HepG2 (cell line): ENCODE measurements around the gene ANAPC16. TPM values are rescaled to one million over a fixed set of nuclear protein-coding genes. Genes with fewer than 3 reads are reported as not detected.

Experiments
- ATAC-seq: fragments of 200-7000 bp; cut with Tn5 transposase; 3 replicates; pipeline ENCODE4 v1.9.1; 2020; ENCODE audit warnings: mild to moderate bottlenecking, moderate library complexity
- BruUV-seq: library from RNA; stranded (reverse); fragments of 400-500 nt; replicated peaks from 2 replicates; lab custom pipeline; 2021; lab: Mats Ljungman, UMichigan
- CTCF ChIA-PET: fragments of 300-600 bp; formaldehyde crosslinking; extraction: SDS; loops from one replicate; lab custom pipeline; 2021; ENCODE audit warnings: low total read pairs, inconsistent platforms, low intra/inter-chr PET ratio; lab: Yijun Ruan, JAX
- POLR2A ChIA-PET: fragments of 350-600 bp; sonication (Branson Sonifier 250); formaldehyde crosslinking; loops from one replicate; lab custom pipeline; 2020; ENCODE audit warnings: antibody characterized with exemption, inconsistent platforms; lab: Yijun Ruan, JAX
- DNase-seq: peaks from one replicate; pipeline ENCODE4 v3.0.0-alpha.2; 2015; ENCODE audit warnings: low spot score
- FAIRE-seq: peaks from 3 replicates; lab custom pipeline; 2011; peaks lifted over from hg19 to GRCh38; lab: Jason Lieb, UNC
- H2AFZ ChIP-seq: one replicate; pipeline ENCODE4 v1.6.1; 2011; ENCODE audit warnings: low read length, inconsistent platforms
- H3K27ac ChIP-seq: fragments of 300-600 bp; 3 replicates; pipeline ENCODE4 v1.8.0; 2011; ENCODE audit warnings: mixed run types, mild to moderate bottlenecking, mixed read lengths, low read length, inconsistent platforms; ENCODE audit not compliant: insufficient read depth; ENCODE audit errors: extremely low read length
- H3K27me3 ChIP-seq, 2 experiments: fragments of 200-600 bp in 1 of 2; 2 replicates in 1 of 2; 3 replicates in 1 of 2; pipeline versions ENCODE4 v1.6.0 to v1.8.0; 2011; ENCODE audit warnings: low read length in 2 of 2, mild to moderate bottlenecking in 2 of 2, moderate library complexity in 2 of 2, inconsistent platforms in 1 of 2; ENCODE audit not compliant: insufficient read depth in 2 of 2, control insufficient read depth in 1 of 2
- H3K36me3 ChIP-seq, 2 experiments: fragments of 200-600 bp in 1 of 2; replicated peaks in 1 of 2; 2 replicates in 1 of 2; 3 replicates in 1 of 2; pipeline versions ENCODE4 v1.5.1 to v1.8.0; 2011; ENCODE audit warnings: low read length in 2 of 2, inconsistent platforms in 1 of 2; ENCODE audit not compliant: insufficient read depth in 2 of 2, control insufficient read depth in 1 of 2
- H3K4me1 ChIP-seq: 2 replicates; pipeline ENCODE4 v1.5.1; 2012; ENCODE audit warnings: low read length, inconsistent platforms; ENCODE audit not compliant: insufficient read depth
- H3K4me2 ChIP-seq: 2 replicates; pipeline ENCODE4 v1.6.0; 2011; ENCODE audit warnings: low read depth, low read length, inconsistent platforms
- H3K4me3 ChIP-seq, 3 experiments: fragments of 200-600 bp in 1 of 3; sonication (generic), shearing (Covaris generic) in 1 of 3; replicated peaks in 1 of 3; 2 replicates each; pipeline ENCODE4 v1.5.1; 2011 to 2016; ENCODE audit warnings: low read length in 3 of 3, inconsistent platforms in 2 of 3, low read depth in 2 of 3, mild to moderate bottlenecking in 2 of 3, control low read depth in 1 of 3, mixed read lengths in 1 of 3; ENCODE audit not compliant: insufficient read depth in 1 of 3
- H3K79me2 ChIP-seq: one replicate; pipeline ENCODE4 v1.6.1; 2011; ENCODE audit warnings: low read length, inconsistent platforms; ENCODE audit not compliant: insufficient read depth
- H3K9ac ChIP-seq: 2 replicates; pipeline ENCODE4 v1.6.0; 2011; ENCODE audit warnings: mild to moderate bottlenecking, low read depth, low read length, inconsistent platforms; ENCODE audit not compliant: insufficient read depth
- H3K9me3 ChIP-seq: 2 replicates; pipeline ENCODE4 v1.5.1; 2012; ENCODE audit warnings: mild to moderate bottlenecking, low read length
- H4K20me1 ChIP-seq: 2 replicates; pipeline ENCODE4 v1.6.0; 2011; ENCODE audit warnings: inconsistent platforms, mild to moderate bottlenecking, low read length, moderate library complexity; ENCODE audit not compliant: insufficient read depth
- BATF2 ChIP-seq: sonication (generic); formaldehyde crosslinking; IDR thresholded peaks from 2 replicates; pipeline ENCODE4 v1.8.0; 2022; ENCODE audit warnings: mild to moderate bottlenecking, missing genetic modification reagents, moderate library complexity
- HMGXB3 ChIP-seq: sonication (generic); formaldehyde crosslinking; IDR thresholded peaks from 2 replicates; pipeline ENCODE4 v1.4.0; 2020; ENCODE audit warnings: missing genetic modification reagents, borderline replicate concordance
- HOXA3 ChIP-seq: sonication (generic); formaldehyde crosslinking; IDR thresholded peaks from 2 replicates; pipeline ENCODE4 v1.5.0; 2020; ENCODE audit warnings: missing genetic modification reagents
- KDM3A ChIP-seq: IDR thresholded peaks from 2 replicates; pipeline ENCODE4 v1.6.1; 2018; ENCODE audit warnings: low read depth, missing compliant biosample characterization
- MEIS2 ChIP-seq: sonication (generic); formaldehyde crosslinking; IDR thresholded peaks from 2 replicates; pipeline ENCODE4 v1.9.0; 2021; ENCODE audit warnings: mild to moderate bottlenecking, missing genetic modification reagents
- NR2F6 ChIP-seq, 2 experiments: IDR thresholded peaks; 2 replicates each; pipeline ENCODE4 v1.6.1; 2016; ENCODE audit warnings: antibody characterized with exemption in 1 of 2, mild to moderate bottlenecking in 1 of 2
- PRDM15 ChIP-seq: sonication (generic); formaldehyde crosslinking; IDR thresholded peaks from 2 replicates; pipeline ENCODE4 v1.4.0; 2020; ENCODE audit warnings: missing genetic modification reagents
- TCF7L2 ChIP-seq: IDR thresholded peaks from 2 replicates; pipeline ENCODE4 v1.6.1; 2011; ENCODE audit warnings: mild to moderate bottlenecking, low read depth, low read length, moderate library complexity
- ZNF275 ChIP-seq: sonication (generic); formaldehyde crosslinking; IDR thresholded peaks from 2 replicates; pipeline ENCODE4 v1.8.0; 2022; ENCODE audit warnings: missing genetic modification reagents, mild to moderate bottlenecking, inconsistent platforms, borderline replicate concordance
- ZNF557 ChIP-seq: sonication (generic); formaldehyde crosslinking; IDR thresholded peaks from 2 replicates; pipeline ENCODE4 v1.4.0; 2020; ENCODE audit warnings: missing genetic modification reagents
- ZNF841 ChIP-seq: sonication (generic); formaldehyde crosslinking; IDR thresholded peaks from 2 replicates; pipeline ENCODE4 v1.8.1; 2023; ENCODE audit warnings: missing genetic modification reagents, borderline replicate concordance
- WGBS: methylation state at CpG from one replicate; pipeline ENCODE4 v1.1.6; 2017; ENCODE audit warnings: low lambda C conversion rate; 5-methylcytosine and 5-hydroxymethylcytosine counted together
- in situ Hi-C: cut with HindIII; loops from 2 replicates; pipeline ENCODE4 v1.10.0; 2017; ENCODE audit warnings: low pct_unique_long_range_greater_than_20kb; ENCODE audit not compliant: extremely low pct_ligation_motif_present
- intact Hi-C: fragments of 100-400 bp; cut with micrococcal nuclease; formaldehyde crosslinking; loops from one replicate; pipeline ENCODE4 v1.10.0; 2022; ENCODE audit not compliant: unreplicated experiment
- polyA plus RNA-seq, 8 experiments: library from polyadenylated mRNA; depleted of rRNA in 3 of 8; stranded (reverse) in 7 of 8; unstranded in 1 of 8; fragments of >200 nt; fragmentation: Illumina TruSeq in 4 of 8; extraction: Trizol in 4 of 8; gene quantifications; 2 replicates each; pipeline versions ENCODE4 v1.2.1 to v1.2.3, GENCODE V29; 2011 to 2016; ENCODE audit warnings: low read depth in 4 of 8, missing spikeins in 1 of 8, mixed read lengths in 1 of 8; ENCODE audit not compliant: insufficient read depth in 1 of 8
- total RNA-seq, 5 experiments: library from RNA; depleted of rRNA; stranded (reverse); fragments of >200 nt; fragmentation: Illumina TruSeq; extraction: Trizol; gene quantifications; 2 replicates each; pipeline ENCODE4 v1.2.3, GENCODE V29; 2016; ENCODE audit warnings: low read depth in 1 of 5

The ANAPC16 gene
- total and polyA plus RNA-seq, 2 of the 13 experiments (the other 11 are each of a cell fraction or from before 2014, with no cell fraction given) = 74.8 to 89.4 TPM

- TF ChIP-seq HMGXB3 (CRISPR knock-in tag) (no peak), KDM3A (CRISPR knock-in tag) (no peak), MEIS2 (CRISPR knock-in tag) (no peak)
Observed at GRCh38 chr10:72173262-72173618, 42.6 kb upstream of the ANAPC16 start (continued).

GRCh38 chr10:72173619-72174296 is 42.1 kb upstream of the ANAPC16 start:
- intact Hi-C loops (loop anchor here (10.0 kb wide), 1 partner anchor 69 kb away; no protein-coding TSS in a partner anchor), in situ Hi-C loops (no loop called here)
- no peak overlapping the region for H2AFZ ChIP-seq
- no peaks in the 10 kb centered on the region for H3K79me2 ChIP-seq
- CTCF ChIA-PET = no interaction called here
- peaks cover 4 to 16% of the 10 kb centered on the region in 2 experiments; a peak in 3 of 5 replicates for H3K36me3 ChIP-seq
- no peaks in the 10 kb centered on the region for H3K9me3 ChIP-seq
- 80% methylated on average over 7 of the region's 7 CpGs for WGBS
- no peak overlapping the region for H3K4me3 ChIP-seq
- H3K4me2 ChIP-seq = no peak overlapping the region
- FAIRE-seq (peak; percentile 54), DNase-seq (peak; percentile 42), ATAC-seq (no peak; the same call in 2 of the 3 replicates)
- BruUV-seq = no TSS peak
- no peak overlapping the region for H3K27ac ChIP-seq
- POLR2A ChIA-PET = interaction anchor here (0.9 to 2.1 kb wide), 6 partner anchors 42 to 158 kb away, joined by 3 to 7 read pairs (median 4); partner anchors contain the start of genes ANAPC16 and ASCC1
- no peaks in the 10 kb centered on the region for H3K27me3 ChIP-seq
- peaks cover 32% of the 10 kb centered on the region for H3K4me1 ChIP-seq
- H4K20me1 ChIP-seq = no peaks in the 10 kb centered on the region
- H3K9ac ChIP-seq = no peak overlapping the region
- TF ChIP-seq HOXA3 (CRISPR knock-in tag) (no peak), BATF2 (CRISPR knock-in tag) (no peak), TCF7L2 (no peak), ZNF557 (CRISPR knock-in tag) (no peak), ZNF841 (CRISPR knock-in tag) (no peak), NR2F6 (IDR thresholded peaks at IDR 0.05) (peak; percentile 15; the same call in 1 of the 2 replicates), NR2F6 (CRISPR knock-in tag; IDR thresholded peaks at IDR 0.05) (0 out of 2 replicates have a peak, but pooled peaks have one; percentile 25), ZNF275 (CRISPR knock-in tag) (no peak), PRDM15 (no peak)
